GM12872 (cell line): ENCODE measurements around the gene SHANK1.

Experiments used
- CTCF ChIP-seq: IDR thresholded peaks from 3 replicates; pipeline ENCODE4 v1.5.1; 2011; ENCODE audit warnings: low read depth, mild to moderate bottlenecking, low read length, moderate library complexity; ENCODE audit not compliant: insufficient read depth

The SHANK1 gene

GRCh38 chr19:50677636-50678035 is 42.0 kb downstream of the SHANK1 start:
- no peak for TF ChIP-seq CTCF

GRCh38 chr19:50676625-50677197 is 42.9 kb downstream of the SHANK1 start:
- TF ChIP-seq CTCF: no peak

GRCh38 chr19:50673118-50673517 is 46.5 kb downstream of the SHANK1 start:
- no peak for TF ChIP-seq CTCF

GRCh38 chr19:50670102-50670380 is 49.6 kb downstream of the SHANK1 start:
- TF ChIP-seq CTCF: no peak

- TF ChIP-seq CTCF: peak; percentile 82
Measured at GRCh38 chr19:50669302-50670101, 50.1 kb downstream of the SHANK1 start.

GRCh38 chr19:50668879-50669278 is 50.7 kb downstream of the SHANK1 start:
- no peak for TF ChIP-seq CTCF

GRCh38 chr19:50668416-50668815 is 51.2 kb downstream of the SHANK1 start:
- TF ChIP-seq CTCF: no peak
